K562 (cell line): ENCODE results near the gene VAT1L. TPM values are rescaled to one million over a fixed set of nuclear protein-coding genes. Genes with fewer than 3 reads are reported as not detected.

Source experiments
- ATAC-seq: fragments of 200-7000 bp; cut with Tn5 transposase; 3 replicates; pipeline ENCODE4 v1.9.1; 2020; ENCODE audit warnings: moderate library complexity
- BruUV-seq: library from RNA; stranded (reverse); fragments of 400-500 nt; replicated peaks from 2 replicates; lab custom pipeline; 2021; lab: Mats Ljungman, UMichigan
- CTCF ChIA-PET: fragments of 300-600 bp; formaldehyde crosslinking; extraction: SDS; loops from one replicate; lab custom pipeline; 2021; ENCODE audit warnings: low intra/inter-chr PET ratio; lab: Yijun Ruan, JAX
- POLR2A ChIA-PET: fragments of 300-600, 350-650 bp; sonication (Branson Sonifier 250); formaldehyde crosslinking; extraction: SDS; loops from one replicate; lab custom pipeline; 2021; ENCODE audit warnings: antibody characterized with exemption, inconsistent platforms; lab: Yijun Ruan, JAX
- DNase-seq, 4 experiments: peaks; one replicate each; pipeline versions ENCODE4 v3.0.0 to v3.0.0-alpha.2; 2011 to 2018; ENCODE audit warnings: low spot score in 3 of 4, mixed read lengths in 3 of 4; ENCODE audit errors: extremely low read depth in 1 of 4
- FAIRE-seq: peaks from 2 replicates; lab custom pipeline; 2011; peaks lifted over from hg19 to GRCh38; lab: Jason Lieb, UNC
- H2AFZ ChIP-seq: 2 replicates; pipeline ENCODE4 v1.6.0; 2011; ENCODE audit warnings: low read depth, low read length, control low read depth, inconsistent platforms
- H3K27ac ChIP-seq: fragments of 200-600 bp; 3 replicates; pipeline ENCODE4 v1.8.0; 2011; ENCODE audit warnings: low read depth, mild to moderate bottlenecking, control low read depth, inconsistent platforms, low read length, moderate library complexity, mixed read lengths; ENCODE audit errors: extremely low read depth
- H3K27me3 ChIP-seq, 2 experiments: fragments of 300-600 bp in 1 of 2; 2 replicates in 1 of 2; 3 replicates in 1 of 2; pipeline versions ENCODE4 v1.6.0 to v1.8.0; 2011; ENCODE audit warnings: inconsistent platforms in 2 of 2, low read length in 2 of 2, mild to moderate bottlenecking in 1 of 2, mixed read lengths in 1 of 2, moderate library complexity in 1 of 2; ENCODE audit not compliant: control insufficient read depth in 2 of 2, insufficient read depth in 2 of 2
- H3K36me3 ChIP-seq: fragments of 300-600 bp; 3 replicates; pipeline ENCODE4 v1.8.0; 2011; ENCODE audit warnings: mild to moderate bottlenecking, low read length, inconsistent platforms; ENCODE audit not compliant: control insufficient read depth, insufficient read depth
- H3K4me1 ChIP-seq, 2 experiments: fragments of 200-600 bp in 1 of 2; replicated peaks in 1 of 2; 2 replicates in 1 of 2; 3 replicates in 1 of 2; pipeline versions ENCODE4 v1.5.1 to v1.8.0; 2011; ENCODE audit warnings: inconsistent platforms in 2 of 2, low read length in 2 of 2, mild to moderate bottlenecking in 1 of 2, mixed read lengths in 1 of 2, moderate library complexity in 1 of 2; ENCODE audit not compliant: control insufficient read depth in 2 of 2, insufficient read depth in 2 of 2
- H3K4me2 ChIP-seq: 2 replicates; pipeline ENCODE4 v1.6.1; 2011; ENCODE audit warnings: low read length, control low read depth, inconsistent platforms, mixed read lengths; ENCODE audit not compliant: insufficient read depth
- H3K4me3 ChIP-seq: fragments of 200-600 bp; sonication (generic), shearing (Covaris generic); 2 replicates; pipeline ENCODE4 v1.5.1; 2016; ENCODE audit warnings: control low read depth, inconsistent platforms
- H3K79me2 ChIP-seq: fragments of 200-600 bp; 3 replicates; pipeline ENCODE4 v1.8.0; 2011; ENCODE audit warnings: low read length, inconsistent platforms; ENCODE audit not compliant: control insufficient read depth, insufficient read depth
- H3K9ac ChIP-seq, 2 experiments: 2 replicates each; pipeline versions ENCODE4 v1.6.0 to v1.6.1; 2011; ENCODE audit warnings: low read depth in 2 of 2, low read length in 2 of 2, control low read depth in 1 of 2, inconsistent platforms in 1 of 2, mild to moderate bottlenecking in 1 of 2, mixed read lengths in 1 of 2; ENCODE audit not compliant: insufficient read depth in 1 of 2
- H3K9me1 ChIP-seq: one replicate; pipeline ENCODE4 v1.6.0; 2011; ENCODE audit warnings: inconsistent platforms, mild to moderate bottlenecking, low read length, moderate library complexity; ENCODE audit not compliant: control insufficient read depth, insufficient read depth
- H3K9me3 ChIP-seq: replicated peaks from 2 replicates; pipeline ENCODE4 v1.5.1; 2011; ENCODE audit warnings: low read depth, low read length, inconsistent platforms; ENCODE audit not compliant: control insufficient read depth, insufficient read depth
- H4K20me1 ChIP-seq: replicated peaks from 2 replicates; pipeline ENCODE4 v1.6.1; 2011; ENCODE audit warnings: low read length, inconsistent platforms, mixed read lengths; ENCODE audit not compliant: control insufficient read depth, insufficient read depth
- ARID2 ChIP-seq: fragments of 450-650 bp; IDR thresholded peaks from 2 replicates; pipeline ENCODE4 v1.6.1; 2017; ENCODE audit warnings: antibody characterized with exemption, mild to moderate bottlenecking
- CBFA2T3 ChIP-seq: fragments of 450-650 bp; IDR thresholded peaks from 2 replicates; pipeline ENCODE4 v1.6.1; 2017
- CHD2 ChIP-seq: IDR thresholded peaks from 2 replicates; pipeline ENCODE4 v1.6.1; 2011; ENCODE audit warnings: low read depth, low read length
- NUFIP1 ChIP-seq: fragments of 450-650 bp; IDR thresholded peaks from 2 replicates; pipeline ENCODE4 v1.6.1; 2018; ENCODE audit not compliant: partially characterized antibody
- PHF8 ChIP-seq: fragments of 200-600 bp; sonication (generic); IDR thresholded peaks from 2 replicates; pipeline ENCODE4 v1.6.1; 2012; ENCODE audit warnings: mixed run types, mild to moderate bottlenecking, inconsistent platforms, low read length, moderate library complexity, borderline replicate concordance
- PTRF ChIP-seq: fragments of 450-650 bp; IDR thresholded peaks from 2 replicates; pipeline ENCODE4 v1.6.1; 2016; ENCODE audit warnings: mild to moderate bottlenecking, missing genetic modification characterization, missing compliant biosample characterization
- SREBF1 ChIP-seq: fragments of 150-350 bp; IDR thresholded peaks from 2 replicates; pipeline ENCODE4 v1.6.1; 2014; ENCODE audit warnings: antibody characterized with exemption, low read depth, low read length, borderline replicate concordance
- TGIF2 ChIP-seq: sonication (generic); formaldehyde crosslinking; IDR thresholded peaks from 2 replicates; pipeline ENCODE4 v1.8.1; 2022; ENCODE audit warnings: mild to moderate bottlenecking, missing genetic modification reagents, moderate library complexity
- ZNF324 ChIP-seq: fragments of 250-450 bp; sonication (Bioruptor Pico); IDR thresholded peaks from 2 replicates; pipeline ENCODE4 v1.4.0; 2020; ENCODE audit warnings: mild to moderate bottlenecking
- ZNF395 ChIP-seq: fragments of 200-800 bp; sonication (Bioruptor generic); IDR thresholded peaks from 2 replicates; pipeline ENCODE4 v1.6.1; 2017; ENCODE audit warnings: missing genetic modification characterization, missing compliant biosample characterization
- ZNF518B ChIP-seq: fragments of 250-450 bp; sonication (Bioruptor Pico); IDR thresholded peaks from 2 replicates; pipeline ENCODE4 v1.5.0; 2021; ENCODE audit warnings: mild to moderate bottlenecking, moderate library complexity
- ZNF830 ChIP-seq: fragments of 250-450 bp; sonication (Bioruptor Pico); IDR thresholded peaks from 2 replicates; pipeline ENCODE4 v1.5.0; 2021; ENCODE audit warnings: mild to moderate bottlenecking
- WGBS: fragments of 100-300 bp; shearing (Covaris generic); methylation state at CpG from one replicate; pipeline ENCODE4 v1.1.6; 2016; ENCODE audit warnings: low coverage, mixed read lengths; ENCODE audit not compliant: insufficient coverage; ENCODE audit errors: missing lambda C conversion rate; 5-methylcytosine and 5-hydroxymethylcytosine counted together
- in situ Hi-C: fragments of 300-500 bp; cut with MboI; formaldehyde crosslinking; loops from 4 replicates; pipeline ENCODE4 v1.15.0; 2018; ENCODE audit warnings: inconsistent platforms, mixed read lengths
- intact Hi-C: fragments of 100-400 bp; cut with micrococcal nuclease; formaldehyde crosslinking; loops from 2 replicates; pipeline ENCODE4 v1.14.2; 2022
- polyA plus RNA-seq, 8 experiments: library from polyadenylated mRNA; depleted of rRNA in 4 of 8; stranded (reverse) in 5 of 8; unstranded in 3 of 8; fragments of >200 nt; fragmentation: Nextera tagmentation in 2 of 8; fragmentation: Illumina TruSeq in 1 of 8; extraction: Ambion mirVana in 2 of 8; extraction: Trizol in 1 of 8; gene quantifications; 2 replicates each; pipeline versions ENCODE4 v1.2.1 to v1.2.3, GENCODE V29; 2011 to 2014; ENCODE audit warnings: inconsistent platforms in 1 of 8, missing spikeins in 1 of 8
- total RNA-seq, 7 experiments: library from RNA; depleted of rRNA in 6 of 7; stranded (reverse); fragments of >200 nt in 6 of 7; fragmentation: Illumina TruSeq in 2 of 7; extraction: Trizol in 2 of 7; gene quantifications; 2 replicates each; pipeline versions ENCODE4 v1.2.1 to v1.2.3, GENCODE V29; 2011 to 2021; ENCODE audit warnings: low replicate concordance in 1 of 7
- TF ChIP-seq, protein P1 (sequence below): IDR thresholded peaks from 2 replicates; pipeline ENCODE4 v1.6.1; 2011; ENCODE audit not compliant: insufficient read length; ENCODE audit errors: extremely low read depth
- TF ChIP-seq, protein P2 (sequence below): fragments of 250-450 bp; sonication (Bioruptor Pico); IDR thresholded peaks from 2 replicates; pipeline ENCODE4 v1.9.0; 2021; ENCODE audit warnings: mild to moderate bottlenecking, inconsistent platforms

Gene VAT1L
- total and polyA plus RNA-seq, 9 of the 15 experiments (the other 6 are each of a cell fraction or from before 2014, with no cell fraction given): 0.01 TPM; not detected in 8

GRCh38 chr16:77790009-77790372 lies 1.6 kb downstream of the VAT1L start (continued):
- TF ChIP-seq, protein P1, sequence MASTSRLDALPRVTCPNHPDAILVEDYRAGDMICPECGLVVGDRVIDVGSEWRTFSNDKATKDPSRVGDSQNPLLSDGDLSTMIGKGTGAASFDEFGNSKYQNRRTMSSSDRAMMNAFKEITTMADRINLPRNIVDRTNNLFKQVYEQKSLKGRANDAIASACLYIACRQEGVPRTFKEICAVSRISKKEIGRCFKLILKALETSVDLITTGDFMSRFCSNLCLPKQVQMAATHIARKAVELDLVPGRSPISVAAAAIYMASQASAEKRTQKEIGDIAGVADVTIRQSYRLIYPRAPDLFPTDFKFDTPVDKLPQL: no peak
- no peak for TF ChIP-seq ARID2
- TF ChIP-seq PTRF (tag): no peak

GRCh38 chr16:77790912-77791311 lies 2.5 kb downstream of the VAT1L start:
- BruUV-seq: no TSS peak
- H2AFZ ChIP-seq: no peak overlapping the region
- intact Hi-C loops: no loop called here
- H3K4me2 ChIP-seq: no peak overlapping the region
- in situ Hi-C loops: no loop called here
- H3K9ac ChIP-seq: no peak overlapping the region
- H3K4me1 ChIP-seq: peaks cover 0 to 8% of the 10 kb centered on the region in 2 experiments; a peak in 1 of 5 replicates
- H4K20me1 ChIP-seq: peaks cover 3% of the 10 kb centered on the region; the same call in 1 of the 2 replicates
- no peak for FAIRE-seq
- peaks cover 17 to 25% of the 10 kb centered on the region in 2 experiments; a peak in 3 of 5 replicates for H3K27me3 ChIP-seq
- ATAC-seq: no peak
- ChIA-PET CTCF (no interaction called here), POLR2A (no interaction called here)
- 0% methylated on average over 3 of the region's 3 CpGs for WGBS
- no peak overlapping the region for H3K4me3 ChIP-seq
- no peaks in the 10 kb centered on the region for H3K9me3 ChIP-seq
- no peaks in the 10 kb centered on the region for H3K9me1 ChIP-seq
- H3K79me2 ChIP-seq: no peaks in the 10 kb centered on the region
- H3K27ac ChIP-seq: no peak overlapping the region
- no peaks in the 10 kb centered on the region for H3K36me3 ChIP-seq
- no peak for DNase-seq
- no peak for TF ChIP-seq TGIF2 (CRISPR knock-in tag)
- no peak for TF ChIP-seq SREBF1
- no peak for TF ChIP-seq ZNF518B (CRISPR knock-in tag)
- TF ChIP-seq NUFIP1: no peak
- no peak for TF ChIP-seq PHF8
- TF ChIP-seq, protein P2, sequence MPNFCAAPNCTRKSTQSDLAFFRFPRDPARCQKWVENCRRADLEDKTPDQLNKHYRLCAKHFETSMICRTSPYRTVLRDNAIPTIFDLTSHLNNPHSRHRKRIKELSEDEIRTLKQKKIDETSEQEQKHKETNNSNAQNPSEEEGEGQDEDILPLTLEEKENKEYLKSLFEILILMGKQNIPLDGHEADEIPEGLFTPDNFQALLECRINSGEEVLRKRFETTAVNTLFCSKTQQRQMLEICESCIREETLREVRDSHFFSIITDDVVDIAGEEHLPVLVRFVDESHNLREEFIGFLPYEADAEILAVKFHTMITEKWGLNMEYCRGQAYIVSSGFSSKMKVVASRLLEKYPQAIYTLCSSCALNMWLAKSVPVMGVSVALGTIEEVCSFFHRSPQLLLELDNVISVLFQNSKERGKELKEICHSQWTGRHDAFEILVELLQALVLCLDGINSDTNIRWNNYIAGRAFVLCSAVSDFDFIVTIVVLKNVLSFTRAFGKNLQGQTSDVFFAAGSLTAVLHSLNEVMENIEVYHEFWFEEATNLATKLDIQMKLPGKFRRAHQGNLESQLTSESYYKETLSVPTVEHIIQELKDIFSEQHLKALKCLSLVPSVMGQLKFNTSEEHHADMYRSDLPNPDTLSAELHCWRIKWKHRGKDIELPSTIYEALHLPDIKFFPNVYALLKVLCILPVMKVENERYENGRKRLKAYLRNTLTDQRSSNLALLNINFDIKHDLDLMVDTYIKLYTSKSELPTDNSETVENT: no peak
- no peak for TF ChIP-seq ZNF830 (CRISPR knock-in tag)
- TF ChIP-seq CHD2: no peak
- no peak for TF ChIP-seq CBFA2T3
- TF ChIP-seq ZNF395 (CRISPR knock-in tag): no peak
- no peak for TF ChIP-seq ZNF324 (CRISPR knock-in tag)
